Prostate gland (tissue), 2 donors: ENCODE measurements around the gene RAMACL. TPM values are rescaled to one million over a fixed set of nuclear protein-coding genes. Genes with fewer than 3 reads are reported as not detected.

Experiments used
- DNase-seq: peaks from one replicate; pipeline ENCODE4 v3.0.0-alpha.2; 2019; ENCODE audit warnings: low spot score
- H3K27ac ChIP-seq, 2 donors: fragments of 200-600 bp; sonication (generic); 2 replicates each; pipeline ENCODE4 v1.5.1; 2017 to 2019
- H3K27me3 ChIP-seq: fragments of 200-600 bp; sonication (generic); replicated peaks from 2 replicates; pipeline ENCODE4 v1.5.1; 2019; ENCODE audit not compliant: insufficient read depth
- H3K36me3 ChIP-seq, 2 donors: fragments of 200-600 bp; sonication (generic); 1 replicate in 1 of 2; 2 replicates in 1 of 2; pipeline versions ENCODE4 v1.5.1 to v1.8.1; 2017 to 2019
- H3K4me1 ChIP-seq: fragments of 200-600 bp; sonication (generic); replicated peaks from 2 replicates; pipeline ENCODE4 v1.5.1; 2019
- H3K4me3 ChIP-seq, 2 donors: fragments of 200-600 bp; sonication (generic); 2 replicates each; pipeline ENCODE4 v1.5.1; 2017 to 2019
- H3K9me3 ChIP-seq: fragments of 200-600 bp; sonication (generic); 2 replicates; pipeline ENCODE4 v1.5.1; 2017
- POLR2A ChIP-seq: fragments of 450-650 bp; IDR thresholded peaks from one replicate; pipeline ENCODE4 v1.6.1; 2016; ENCODE audit warnings: antibody characterized with exemption, mild to moderate bottlenecking
- POLR2AphosphoS5 ChIP-seq: sonication (generic); formaldehyde crosslinking; IDR thresholded peaks from one replicate; pipeline ENCODE4 v1.6.1; 2017; ENCODE audit warnings: antibody characterized with exemption
- WGBS: methylation state at CpG from one replicate; pipeline ENCODE4 v1.1.5; 2018; 5-methylcytosine and 5-hydroxymethylcytosine counted together
- intact Hi-C: fragments of 100-400 bp; cut with DNase I; formaldehyde crosslinking; loops from one replicate; pipeline ENCODE4 v1.14.2; 2022
- total RNA-seq, 2 donors: library from RNA; depleted of rRNA; stranded (reverse); fragments of >200 nt; gene quantifications; one replicate each; pipeline ENCODE4 v1.1.0, GENCODE V29; 2016
- TF ChIP-seq, protein P1 (sequence below), 4 experiments: fragments of 200-600 bp in 2 of 4; fragments of 450-650 bp in 2 of 4; sonication (generic) in 2 of 4; IDR thresholded peaks; 1 replicate in 3 of 4; 2 replicates in 1 of 4; pipeline ENCODE4 v1.5.1; 2016 to 2019; ENCODE audit warnings: antibody characterized with exemption in 4 of 4, mild to moderate bottlenecking in 2 of 4, moderate library complexity in 2 of 4

Gene RAMACL
- total RNA-seq, 2 donors from 2014 or later = 0.68 to 1.1 TPM

DNA sequence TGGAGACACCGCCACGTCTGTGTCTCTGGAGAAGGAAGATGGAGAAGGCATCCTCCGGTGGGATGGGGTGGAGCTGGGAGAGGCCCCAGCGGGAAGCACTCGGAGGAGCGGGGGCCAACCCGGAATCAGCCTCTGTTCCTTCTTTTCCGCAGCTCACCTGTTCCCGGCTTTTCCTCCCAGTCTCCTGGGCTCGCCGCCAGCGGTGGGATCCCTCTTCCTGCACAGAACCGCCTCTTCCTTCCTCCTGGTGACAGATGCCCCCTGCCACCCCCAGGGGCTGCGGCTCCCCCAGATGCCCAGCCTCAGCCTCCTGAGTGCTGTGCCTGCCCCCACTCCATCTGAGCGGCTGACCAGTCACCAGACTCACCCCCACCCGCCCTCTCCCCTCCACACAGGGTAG lies 23.3 kb downstream of the RAMACL start:
- Histone ChIP-seq H3K4me3 (no peak overlapping the region), H3K27ac (no peak overlapping the region), H3K9me3 (no peaks in the 10 kb centered on the region), H3K4me1 (no peaks in the 10 kb centered on the region), H3K36me3 (no peaks in the 10 kb centered on the region), H3K27me3 (no peaks in the 10 kb centered on the region)
- WGBS = 85% methylated on average over 16 of the region's 16 CpGs
- TF ChIP-seq POLR2A = no peak
- no peak for TF ChIP-seq POLR2AphosphoS5
- TF ChIP-seq, protein P1, sequence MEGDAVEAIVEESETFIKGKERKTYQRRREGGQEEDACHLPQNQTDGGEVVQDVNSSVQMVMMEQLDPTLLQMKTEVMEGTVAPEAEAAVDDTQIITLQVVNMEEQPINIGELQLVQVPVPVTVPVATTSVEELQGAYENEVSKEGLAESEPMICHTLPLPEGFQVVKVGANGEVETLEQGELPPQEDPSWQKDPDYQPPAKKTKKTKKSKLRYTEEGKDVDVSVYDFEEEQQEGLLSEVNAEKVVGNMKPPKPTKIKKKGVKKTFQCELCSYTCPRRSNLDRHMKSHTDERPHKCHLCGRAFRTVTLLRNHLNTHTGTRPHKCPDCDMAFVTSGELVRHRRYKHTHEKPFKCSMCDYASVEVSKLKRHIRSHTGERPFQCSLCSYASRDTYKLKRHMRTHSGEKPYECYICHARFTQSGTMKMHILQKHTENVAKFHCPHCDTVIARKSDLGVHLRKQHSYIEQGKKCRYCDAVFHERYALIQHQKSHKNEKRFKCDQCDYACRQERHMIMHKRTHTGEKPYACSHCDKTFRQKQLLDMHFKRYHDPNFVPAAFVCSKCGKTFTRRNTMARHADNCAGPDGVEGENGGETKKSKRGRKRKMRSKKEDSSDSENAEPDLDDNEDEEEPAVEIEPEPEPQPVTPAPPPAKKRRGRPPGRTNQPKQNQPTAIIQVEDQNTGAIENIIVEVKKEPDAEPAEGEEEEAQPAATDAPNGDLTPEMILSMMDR (IDR thresholded peaks at IDR 0.05) = no peak
- no peak for DNase-seq
- intact Hi-C loops = no loop called here

DNA sequence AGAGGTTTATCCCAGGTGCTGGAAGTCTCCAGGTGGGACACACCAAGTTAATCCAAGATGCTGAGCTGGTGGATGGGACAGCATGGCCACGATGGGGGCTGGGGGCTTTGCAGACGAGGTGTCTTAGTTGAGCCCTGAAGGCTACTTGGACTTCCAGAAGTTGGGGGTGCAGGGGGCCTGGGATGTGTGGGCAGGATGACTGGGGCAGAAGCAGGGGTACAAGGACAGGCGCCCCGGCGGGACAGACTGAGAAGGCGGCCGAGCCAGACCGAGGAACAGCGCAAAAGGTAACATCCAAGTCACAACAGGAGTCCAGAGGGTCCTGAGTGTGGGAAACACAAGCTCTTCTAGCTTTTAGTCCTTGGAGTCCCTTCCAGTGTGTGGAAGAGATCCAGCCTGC lies 23.8 kb downstream of the RAMACL start:
- no peak for TF ChIP-seq POLR2AphosphoS5
- no peak for TF ChIP-seq POLR2A
- TF ChIP-seq, protein P1 (IDR thresholded peaks at IDR 0.05) = no peak
- H3K4me3 ChIP-seq = no peak overlapping the region
- no peaks in the 10 kb centered on the region for H3K27me3 ChIP-seq
- intact Hi-C loops = no loop called here
- no peak for DNase-seq
- H3K36me3 ChIP-seq = no peaks in the 10 kb centered on the region
- no peak overlapping the region for H3K27ac ChIP-seq
- 98% methylated on average over 9 of the region's 9 CpGs for WGBS
- H3K9me3 ChIP-seq = no peaks in the 10 kb centered on the region
- no peaks in the 10 kb centered on the region for H3K4me1 ChIP-seq

DNA sequence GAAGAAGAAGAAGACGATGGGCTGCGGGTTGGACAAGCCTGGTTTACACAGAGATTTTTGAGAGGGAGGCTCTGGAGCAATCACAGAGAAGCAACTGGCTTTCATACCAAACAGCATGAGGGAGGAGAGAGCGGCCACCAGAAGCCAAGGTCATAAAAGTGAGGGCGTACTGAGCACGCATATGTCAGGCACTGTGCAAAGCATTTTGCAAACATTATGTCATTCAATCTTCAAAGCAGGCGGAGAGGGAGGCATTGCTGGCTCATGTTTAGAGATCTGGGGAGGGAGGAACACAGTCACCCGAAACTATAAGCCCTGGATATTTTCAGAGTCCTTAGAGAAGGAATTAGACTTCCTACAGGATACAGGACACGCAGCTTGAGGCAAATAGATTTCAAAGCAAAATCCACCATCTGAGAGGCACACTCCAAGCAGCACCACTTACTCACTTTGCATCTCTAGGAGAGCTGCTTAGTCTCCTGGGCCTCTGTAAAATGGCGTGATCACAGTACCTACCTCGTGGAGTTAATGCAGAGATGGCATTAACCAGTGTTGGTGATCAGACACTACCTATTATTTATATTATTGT lies 24.6 kb downstream of the RAMACL start:
- Histone ChIP-seq H3K4me1 (no peaks in the 10 kb centered on the region), H3K9me3 (no peaks in the 10 kb centered on the region), H3K4me3 (no peak overlapping the region), H3K27ac (no peak overlapping the region), H3K27me3 (no peaks in the 10 kb centered on the region), H3K36me3 (no peaks in the 10 kb centered on the region)
- no peak for DNase-seq
- TF ChIP-seq, protein P1 (IDR thresholded peaks at IDR 0.05) = no peak
- TF ChIP-seq POLR2AphosphoS5 (no peak), POLR2A (no peak)
- intact Hi-C loops = no loop called here
- WGBS = 61% methylated on average over 10 of the region's 10 CpGs

DNA sequence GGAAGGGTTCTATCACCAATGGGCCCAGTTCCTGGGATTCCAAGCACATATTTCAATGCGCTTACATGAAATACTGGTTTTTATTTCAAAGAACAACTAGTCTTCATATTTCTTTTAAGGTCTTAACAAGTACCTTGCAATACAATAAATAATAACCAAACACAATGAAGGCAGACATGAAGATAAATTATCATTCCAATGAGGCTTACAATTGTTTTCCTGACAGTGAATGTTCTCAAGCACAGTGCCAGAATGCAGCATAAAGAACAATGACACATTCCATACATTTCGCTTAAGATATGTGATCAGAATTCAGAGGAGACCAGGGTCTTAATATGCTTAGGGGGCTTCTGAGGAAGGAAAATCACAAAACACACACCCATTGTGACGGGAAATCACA lies 26.3 kb downstream of the RAMACL start:
- no peak overlapping the region for H3K4me3 ChIP-seq
- 94% methylated on average over 3 of the region's 3 CpGs for WGBS
- H3K9me3 ChIP-seq = no peaks in the 10 kb centered on the region
- no peak for DNase-seq
- no peaks in the 10 kb centered on the region for H3K36me3 ChIP-seq
- H3K27ac ChIP-seq = no peak overlapping the region
- H3K4me1 ChIP-seq = no peaks in the 10 kb centered on the region
- intact Hi-C loops = no loop called here
- no peaks in the 10 kb centered on the region for H3K27me3 ChIP-seq
- TF ChIP-seq POLR2A (no peak), POLR2AphosphoS5 (no peak)
- TF ChIP-seq, protein P1 (IDR thresholded peaks at IDR 0.05) = no peak

DNA sequence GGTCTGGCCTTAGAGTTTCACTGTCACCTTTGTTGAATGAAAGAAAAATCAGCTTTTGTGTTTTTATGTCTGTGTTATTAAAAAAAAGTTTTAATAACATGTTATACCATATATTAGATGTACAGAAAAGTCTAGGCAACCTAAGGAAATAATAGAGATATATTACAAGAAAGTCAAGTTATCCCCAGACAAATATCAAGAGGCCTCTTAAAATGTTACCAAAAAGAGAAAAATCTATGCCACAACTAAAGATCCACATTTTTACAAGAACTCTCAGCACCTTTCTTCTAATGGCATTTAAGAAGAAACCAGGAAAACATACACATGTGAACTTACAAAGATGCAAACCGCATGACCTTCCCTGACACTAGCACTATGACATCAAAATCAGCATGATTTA lies 26.8 kb downstream of the RAMACL start:
- Histone ChIP-seq H3K36me3 (no peaks in the 10 kb centered on the region), H3K4me3 (no peak overlapping the region), H3K4me1 (no peaks in the 10 kb centered on the region), H3K27me3 (no peaks in the 10 kb centered on the region), H3K27ac (no peak overlapping the region), H3K9me3 (no peaks in the 10 kb centered on the region)
- intact Hi-C loops = loop anchor here (5.0 kb wide), 1 partner anchor 68 kb away; the partner anchor contains the start of gene RPS6KA2
- TF ChIP-seq POLR2A = no peak
- no peak for TF ChIP-seq POLR2AphosphoS5
- TF ChIP-seq, protein P1 (IDR thresholded peaks at IDR 0.05) = no peak
- 100% methylated on average over 1 of the region's 1 CpG for WGBS
- DNase-seq = no peak
